Motor neuron (in vitro differentiated cells): ENCODE data around the gene ADAM12. TPM values are rescaled to one million over a fixed set of nuclear protein-coding genes. Genes with fewer than 3 reads are reported as not detected.

Experiments
- ATAC-seq, 8 experiments: fragments of 200-7000 bp; cut with Tn5 transposase; replicated peaks in 6 of 8; 2 replicates each; pipeline ENCODE4 v1.8.0; 2021; ENCODE audit warnings: mild to moderate bottlenecking in 8 of 8, moderate library complexity in 8 of 8
- H3K27ac ChIP-seq, 2 donors: fragments of 250-450 bp; sonication (Bioruptor Pico); 2 replicates each; pipeline ENCODE4 v1.9.0; 2021; ENCODE audit warnings: antibody characterized with exemption in 2 of 2, mild to moderate bottlenecking in 2 of 2, moderate library complexity in 1 of 2
- H3K4me1 ChIP-seq, 2 donors: fragments of 250-450 bp; sonication (Bioruptor Pico); replicated peaks in 1 of 2; 2 replicates each; pipeline ENCODE4 v1.6.1; 2021; ENCODE audit warnings: antibody characterized with exemption in 2 of 2, mild to moderate bottlenecking in 2 of 2, moderate library complexity in 1 of 2
- H3K4me3 ChIP-seq, 5 donors: fragments of 250-450 bp; sonication (Bioruptor Pico); 2 replicates each; pipeline ENCODE4 v1.9.0; 2021; ENCODE audit warnings: antibody characterized with exemption in 5 of 5, mild to moderate bottlenecking in 5 of 5, moderate library complexity in 4 of 5
- WGBS, 10 experiments: fragments of 450-650 bp; shearing (Covaris generic); methylation state at CpG; one replicate each; pipeline ENCODE4 v1.0.0; 2022; 5-methylcytosine and 5-hydroxymethylcytosine counted together
- in situ Hi-C, 9 experiments: fragments of 400-800 bp; cut with MboI; loops; one replicate each; pipeline ENCODE4 v1.15.0; 2021; ENCODE audit warnings: low sequenced_read_pairs in 9 of 9, low pct_unique_long_range_greater_than_20kb in 2 of 9; ENCODE audit not compliant: unreplicated experiment in 9 of 9
- total RNA-seq, 8 experiments: library from RNA; unstranded; fragments of 300-600 nt; gene quantifications; 2 replicates each; pipeline versions ENCODE4 v1.2.3 to v1.2.4, GENCODE V29; 2022

ADAM12 gene
- total RNA-seq, 8 experiments from 2014 or later, result 0.63 to 62.9 (median 5.5) TPM

DNA sequence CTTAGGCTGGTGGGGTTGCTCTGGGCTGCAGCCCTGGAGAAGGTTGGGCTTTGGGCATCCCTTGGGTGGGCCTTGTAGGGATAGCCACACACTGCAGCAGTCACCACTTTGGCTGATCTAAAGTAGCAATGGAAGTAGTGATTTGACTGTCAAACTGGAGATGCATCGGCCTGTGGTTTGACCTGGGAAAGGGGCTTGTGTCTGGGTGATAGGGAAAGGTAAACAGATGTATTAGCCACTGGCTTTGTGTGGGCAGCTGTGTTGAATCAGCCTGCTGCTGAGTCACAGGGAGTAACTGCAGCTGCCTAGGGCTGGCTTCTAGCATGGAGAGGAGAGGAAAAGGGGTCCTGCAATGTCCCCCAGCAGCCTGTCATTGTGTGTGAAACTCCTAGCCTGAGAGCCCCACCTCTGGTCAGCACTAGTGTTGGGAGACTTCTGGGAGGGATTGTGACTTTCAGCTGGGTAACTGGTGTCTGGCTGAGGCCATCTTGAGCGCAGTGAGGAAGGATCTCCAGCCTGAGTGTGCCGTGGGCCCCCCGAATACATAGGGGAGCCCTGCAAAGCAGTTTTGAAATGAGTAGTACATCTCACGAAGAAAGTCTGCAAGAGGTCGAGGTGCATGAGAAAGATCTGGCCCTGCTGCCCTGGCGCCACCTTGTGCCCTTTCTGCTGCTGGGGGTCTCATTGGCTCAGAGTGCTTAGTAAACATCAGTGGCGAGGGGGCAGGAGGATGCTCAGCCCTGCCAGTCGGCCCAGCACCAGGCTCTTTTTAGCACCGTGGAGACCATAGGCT lies 374.6 kb downstream of the ADAM12 start:
- peak overlapping the region in 1 of 2 donors; percentile 35 for H3K27ac ChIP-seq

DNA sequence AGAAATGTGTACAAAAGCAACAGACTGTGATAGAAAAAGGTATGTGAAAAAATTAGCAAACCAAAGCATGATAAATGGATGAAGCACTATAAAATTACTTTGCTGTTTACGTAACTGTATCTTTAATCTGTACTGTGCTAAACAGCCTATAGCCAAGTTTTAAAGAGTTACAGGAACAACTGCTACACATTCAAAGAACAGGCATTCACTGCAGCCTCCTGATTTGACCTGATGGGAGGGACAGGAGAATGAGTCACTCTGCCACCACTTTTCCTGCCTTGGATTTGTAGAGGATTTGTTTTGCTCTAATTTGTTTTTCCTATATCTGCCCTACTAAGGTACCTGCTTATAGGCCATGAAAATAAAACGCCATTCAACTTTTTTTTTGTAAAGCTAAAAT lies 375.8 kb downstream of the ADAM12 start:
- no peak overlapping the region for H3K4me3 ChIP-seq
- 60 to 100% (median 95%) methylated on average over 1 to 2 of the region's 2 CpGs for WGBS, 10 experiments
- ATAC-seq, result peak in 2 of 8 experiments; percentile 32 to 37
- H3K4me1 ChIP-seq, result peaks cover 19 to 28% of the 10 kb centered on the region in 2 donors
- no peak overlapping the region for H3K27ac ChIP-seq
- in situ Hi-C loops, result no loop called here

More for the DNA sequence above, 374.6 kb downstream of the ADAM12 start:
- in situ Hi-C loops, result no loop called here
- Histone ChIP-seq H3K4me3 (no peak overlapping the region), H3K4me1 (peaks cover 19 to 28% of the 10 kb centered on the region in 2 donors)
- 0 to 84% (median 56%) methylated on average over 1 to 9 of the region's 10 CpGs; no CpG with 5 or more reads in 2 of the 10 experiments for WGBS, 10 experiments
- peak in 7 of 8 experiments; percentile 66 to 87 (median 78) for ATAC-seq

GRCh38 chr10:126011995-126012394 lies 376.3 kb downstream of the ADAM12 start:
- no peak overlapping the region for H3K4me3 ChIP-seq
- in situ Hi-C loops, result no loop called here
- no peak overlapping the region for H3K27ac ChIP-seq
- no peak for ATAC-seq
- 90 to 100% (median 100%) methylated on average over 1 to 5 of the region's 5 CpGs; no CpG with 5 or more reads in 1 of the 10 experiments for WGBS, 10 experiments
- peaks cover 19 to 28% of the 10 kb centered on the region in 2 donors for H3K4me1 ChIP-seq

DNA sequence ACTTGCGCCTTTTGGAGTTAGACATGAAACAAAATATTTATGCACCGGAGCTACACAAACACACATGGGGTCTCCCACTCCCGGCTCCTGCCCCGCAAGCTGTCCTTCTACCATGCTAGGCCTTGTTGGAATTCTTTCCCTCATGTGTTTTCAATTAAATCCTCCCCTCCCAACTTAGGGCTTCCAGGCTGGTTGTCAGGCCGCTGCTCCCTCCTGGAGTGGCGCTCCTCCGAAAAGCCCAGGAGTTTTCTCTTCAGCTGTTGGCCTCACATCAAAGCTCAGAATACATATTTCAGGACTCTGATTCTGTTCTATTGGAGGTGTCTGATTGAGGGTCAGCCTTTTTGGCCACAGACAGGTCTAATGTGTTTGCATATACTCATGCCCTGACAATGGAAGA lies 378.6 kb downstream of the ADAM12 start:
- WGBS, 10 experiments, result 50 to 100% (median 99%) methylated on average over 1 to 6 of the region's 7 CpGs; no CpG with 5 or more reads in 2 of the 10 experiments
- peaks cover 8 to 13% of the 10 kb centered on the region in 2 donors for H3K4me1 ChIP-seq
- ATAC-seq, result no peak
- in situ Hi-C loops, result no loop called here
- H3K27ac ChIP-seq, result no peak overlapping the region
- no peak overlapping the region for H3K4me3 ChIP-seq

GRCh38 chr10:126006906-126007305 lies 381.4 kb downstream of the ADAM12 start:
- Histone ChIP-seq H3K4me3 (no peak overlapping the region), H3K4me1 (no peaks in the 10 kb centered on the region), H3K27ac (no peak overlapping the region)
- no peak for ATAC-seq
- in situ Hi-C loops, result no loop called here
- WGBS, 10 experiments, result 13 to 100% (median 100%) methylated on average over 1 to 2 of the region's 2 CpGs; no CpG with 5 or more reads in 3 of the 10 experiments

DNA sequence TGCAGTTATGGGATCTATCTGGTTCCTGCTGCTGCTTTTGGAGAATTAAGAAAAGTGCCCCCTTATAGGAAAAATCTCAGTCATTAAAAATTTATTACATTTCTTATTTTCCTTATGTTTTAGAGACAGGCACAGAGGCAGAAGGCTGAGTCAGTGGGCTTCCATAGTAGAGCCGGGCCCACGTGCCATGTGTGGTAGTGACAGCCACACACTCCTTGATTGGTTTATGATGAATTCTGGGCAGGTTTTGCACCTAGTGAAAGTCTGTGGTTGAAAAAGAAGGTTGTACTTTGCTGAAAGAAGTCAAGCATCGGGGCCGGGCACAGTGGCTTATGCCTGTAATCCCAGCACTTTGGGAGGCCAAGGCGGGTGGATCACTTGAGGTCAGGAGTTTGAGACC lies 382.0 kb downstream of the ADAM12 start:
- WGBS, 10 experiments, result 65 to 100% (median 85%) methylated on average over 1 to 5 of the region's 5 CpGs; no CpG with 5 or more reads in 6 of the 10 experiments
- Histone ChIP-seq H3K4me3 (no peak overlapping the region), H3K27ac (no peak overlapping the region), H3K4me1 (no peaks in the 10 kb centered on the region)
- in situ Hi-C loops, result no loop called here
- no peak for ATAC-seq

GRCh38 chr10:126004752-126005151 lies 383.5 kb downstream of the ADAM12 start:
- WGBS, 10 experiments, result 0 to 100% (median 74%) methylated on average over 1 to 8 of the region's 8 CpGs; no CpG with 5 or more reads in 1 of the 10 experiments
- Histone ChIP-seq H3K4me3 (no peak overlapping the region), H3K4me1 (no peaks in the 10 kb centered on the region), H3K27ac (no peak overlapping the region)
- in situ Hi-C loops, result no loop called here
- ATAC-seq, result no peak

GRCh38 chr10:126001576-126001975 lies 386.7 kb downstream of the ADAM12 start:
- Histone ChIP-seq H3K4me3 (no peak overlapping the region), H3K4me1 (no peaks in the 10 kb centered on the region), H3K27ac (no peak overlapping the region)
- peak in 3 of 8 experiments; percentile 29 to 67 (median 62) for ATAC-seq
- 27 to 100% (median 60%) methylated on average over 1 to 2 of the region's 2 CpGs; no CpG with 5 or more reads in 7 of the 10 experiments for WGBS, 10 experiments
- in situ Hi-C loops, result no loop called here

GRCh38 chr10:125999694-126000093 lies 388.6 kb downstream of the ADAM12 start:
- in situ Hi-C loops, result loop anchor here in 4 of 9 experiments (25.0 kb wide), 3 partner anchors 388 to 738 kb away; partner anchors contain the start of gene ADAM12 (in 1 of the 4)
- WGBS, 10 experiments, result 57 to 100% (median 74%) methylated on average over 1 to 3 of the region's 3 CpGs; no CpG with 5 or more reads in 2 of the 10 experiments

GRCh38 chr10:125997586-125997985 lies 390.7 kb downstream of the ADAM12 start:
- Histone ChIP-seq H3K4me3 (no peak overlapping the region), H3K4me1 (no peaks in the 10 kb centered on the region), H3K27ac (no peak overlapping the region)
- 20 to 100% (median 88%) methylated on average over 1 to 8 of the region's 12 CpGs; no CpG with 5 or more reads in 4 of the 10 experiments for WGBS, 10 experiments
- in situ Hi-C loops, result loop anchor here in 4 of 9 experiments (25.0 kb wide), 3 partner anchors 390 to 740 kb away; partner anchors contain the start of gene ADAM12 (in 1 of the 4)
- no peak for ATAC-seq

More at GRCh38 chr10:125999694-126000093, 388.6 kb downstream of the ADAM12 start:
- no peak overlapping the region for H3K4me3 ChIP-seq
- no peak for ATAC-seq
- no peak overlapping the region for H3K27ac ChIP-seq
- no peaks in the 10 kb centered on the region for H3K4me1 ChIP-seq

DNA sequence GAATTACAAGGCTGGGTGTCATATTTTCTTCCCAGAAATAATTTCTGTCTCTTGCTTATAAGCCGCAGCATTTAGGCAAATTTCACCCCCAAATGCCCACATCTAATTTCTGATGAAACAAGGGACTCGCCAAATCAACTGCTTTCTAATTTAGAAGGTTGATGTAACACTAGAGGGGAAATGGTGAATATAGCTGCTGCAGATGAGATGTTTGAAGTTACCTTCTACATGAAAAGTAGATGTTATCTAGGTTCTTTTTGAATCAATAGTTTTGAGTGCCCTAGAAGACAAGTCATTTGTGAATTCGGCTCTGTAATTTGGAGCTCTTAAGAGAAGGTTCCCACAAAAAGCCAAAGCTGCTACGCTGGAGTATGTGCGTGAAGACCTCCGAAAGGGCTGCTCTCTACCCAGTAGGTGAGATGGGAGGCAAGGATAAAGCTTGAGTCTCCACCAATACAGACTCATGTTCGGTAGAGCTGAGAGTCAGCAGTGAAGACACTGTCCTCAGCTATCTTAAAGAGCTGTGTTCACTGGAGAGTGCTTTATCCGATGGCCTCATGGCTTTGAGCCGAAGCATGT lies 392.5 kb downstream of the ADAM12 start:
- Histone ChIP-seq H3K27ac (no peak overlapping the region), H3K4me3 (no peak overlapping the region), H3K4me1 (no peaks in the 10 kb centered on the region)
- 66 to 100% (median 89%) methylated on average over 2 to 8 of the region's 9 CpGs; no CpG with 5 or more reads in 1 of the 10 experiments for WGBS, 10 experiments
- no peak for ATAC-seq
- in situ Hi-C loops, result loop anchor here in 4 of 9 experiments (25.0 kb wide), 3 partner anchors 391 to 741 kb away; partner anchors contain the start of gene ADAM12 (in 1 of the 4)

- no peaks in the 10 kb centered on the region for H3K4me1 ChIP-seq
- no peak overlapping the region for H3K4me3 ChIP-seq
- 33 to 100% (median 75%) methylated on average over 1 to 4 of the region's 6 CpGs; no CpG with 5 or more reads in 1 of the 10 experiments for WGBS, 10 experiments
- H3K27ac ChIP-seq, result no peak overlapping the region
- no peak for ATAC-seq
- in situ Hi-C loops, result loop anchor here in 4 of 9 experiments (25.0 kb wide), 3 partner anchors 393 to 743 kb away; partner anchors contain the start of gene ADAM12 (in 1 of the 4)
Measured at GRCh38 chr10:125994601-125995000, 393.7 kb downstream of the ADAM12 start.

DNA sequence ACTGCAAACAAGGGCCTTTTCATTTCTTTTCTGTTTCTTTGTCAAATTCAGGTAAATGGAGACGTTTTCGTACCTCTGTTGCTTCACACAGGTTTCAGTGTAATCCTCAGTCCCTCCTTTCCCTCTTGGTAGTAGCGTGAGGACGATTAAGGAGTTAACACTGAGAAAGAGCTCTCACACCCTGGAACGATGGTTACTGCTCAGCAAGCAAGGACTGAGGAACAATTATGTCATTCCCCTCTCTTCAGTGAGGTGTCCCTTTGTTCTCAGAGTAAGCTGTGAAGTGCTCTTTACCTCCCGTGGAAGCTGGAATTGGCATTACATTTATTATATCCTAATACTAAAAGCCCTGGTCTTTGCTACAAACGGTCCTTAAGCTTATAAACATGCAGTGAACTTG lies 396.0 kb downstream of the ADAM12 start:
- Histone ChIP-seq H3K4me3 (no peak overlapping the region), H3K4me1 (peaks cover 0 to 3% of the 10 kb centered on the region in 2 donors), H3K27ac (no peak overlapping the region)
- WGBS, 10 experiments, result 0 to 100% (median 66%) methylated on average over 1 to 6 of the region's 7 CpGs; no CpG with 5 or more reads in 2 of the 10 experiments
- ATAC-seq, result peak in 5 of 8 experiments; percentile 39 to 90 (median 68)
- in situ Hi-C loops, result loop anchor here in 4 of 9 experiments (25.0 kb wide), 3 partner anchors 395 to 745 kb away; partner anchors contain the start of gene ADAM12 (in 1 of the 4)
